Jurkat, Clone E6-1 (cell line): Measurements from ENCODE around the gene FBXO44. TPM values are rescaled to one million over a fixed set of nuclear protein-coding genes. Genes with fewer than 3 reads are reported as not detected.
"Not testable (repeated sequence)": the region's sequence is repeated elsewhere in the genome, so short reads cannot be mapped to it uniquely, and the experiment has no call there.

Experiments used
- DNase-seq: peaks from one replicate; pipeline ENCODE4 v3.0.0-alpha.2; 2011; ENCODE audit warnings: low read depth, low spot score
- H3K4me3 ChIP-seq: 2 replicates; pipeline ENCODE4 v1.5.1; 2011; ENCODE audit warnings: mild to moderate bottlenecking, low read length, control low read depth, moderate library complexity
- polyA plus RNA-seq: library from polyadenylated mRNA; unstranded; fragments of >200 nt; gene quantifications from one replicate; pipeline ENCODE4 v1.2.1, GENCODE V29; 2012; ENCODE audit warnings: missing spikeins; ENCODE audit not compliant: insufficient read length, insufficient read depth

Gene FBXO44, protein sequence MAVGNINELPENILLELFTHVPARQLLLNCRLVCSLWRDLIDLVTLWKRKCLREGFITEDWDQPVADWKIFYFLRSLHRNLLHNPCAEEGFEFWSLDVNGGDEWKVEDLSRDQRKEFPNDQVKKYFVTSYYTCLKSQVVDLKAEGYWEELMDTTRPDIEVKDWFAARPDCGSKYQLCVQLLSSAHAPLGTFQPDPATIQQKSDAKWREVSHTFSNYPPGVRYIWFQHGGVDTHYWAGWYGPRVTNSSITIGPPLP
- polyA plus RNA-seq, result 31.7 TPM

DNA sequence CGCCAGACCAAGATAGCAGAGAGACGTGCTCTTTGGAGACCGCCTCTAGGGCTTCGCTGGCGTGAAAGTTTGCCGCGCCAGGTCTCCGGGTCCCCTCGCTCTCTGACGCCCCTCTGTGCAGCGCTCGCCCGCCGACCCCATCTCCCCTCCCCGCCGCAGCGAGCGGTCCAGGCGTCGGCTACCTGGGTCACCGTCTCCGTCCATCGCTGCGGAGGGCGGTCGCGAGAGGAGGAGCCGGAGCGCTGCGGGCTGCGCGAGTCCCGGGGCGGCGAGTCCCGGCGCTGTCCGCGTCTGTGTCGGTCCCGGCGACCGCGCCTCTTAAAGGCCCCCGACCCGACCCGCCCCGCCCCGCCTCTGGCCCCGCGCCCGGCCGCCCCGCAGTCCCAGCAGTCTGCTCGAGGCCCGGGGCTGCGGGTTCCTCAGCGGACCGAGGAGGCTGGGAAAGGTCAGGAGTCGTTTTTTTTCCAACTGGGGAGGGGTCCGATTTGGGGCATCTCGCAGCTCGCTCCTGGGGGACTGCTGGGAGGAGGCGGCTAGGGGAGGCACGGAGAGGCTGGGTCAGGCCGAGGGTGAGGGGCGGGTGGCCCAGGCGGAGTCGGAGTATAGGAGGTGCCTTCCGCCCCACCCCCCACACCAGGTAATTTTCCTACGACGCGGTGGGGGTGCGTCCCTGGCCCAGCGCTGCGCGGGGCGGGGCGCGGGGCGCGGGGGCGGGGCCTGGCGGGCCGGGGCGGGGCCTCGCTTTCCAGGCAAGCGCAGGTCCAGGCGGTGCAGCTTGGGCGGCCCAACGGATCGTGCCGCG lies at the start of gene FBXO44, which contains the start of gene FBXO2:
TSS of gene FBXO44 (plus strand) at position 741 of the 802 bp plus-strand sequence. CDS start 959 bp downstream, outside the sequence.
TSS of gene FBXO2 (minus strand) at position 293 of the 802 bp plus-strand sequence. CDS start at position 204, 89 bp downstream.
- peak within 1 kb of the TSS; percentile 53 for H3K4me3 ChIP-seq
- no peak for DNase-seq

DNA sequence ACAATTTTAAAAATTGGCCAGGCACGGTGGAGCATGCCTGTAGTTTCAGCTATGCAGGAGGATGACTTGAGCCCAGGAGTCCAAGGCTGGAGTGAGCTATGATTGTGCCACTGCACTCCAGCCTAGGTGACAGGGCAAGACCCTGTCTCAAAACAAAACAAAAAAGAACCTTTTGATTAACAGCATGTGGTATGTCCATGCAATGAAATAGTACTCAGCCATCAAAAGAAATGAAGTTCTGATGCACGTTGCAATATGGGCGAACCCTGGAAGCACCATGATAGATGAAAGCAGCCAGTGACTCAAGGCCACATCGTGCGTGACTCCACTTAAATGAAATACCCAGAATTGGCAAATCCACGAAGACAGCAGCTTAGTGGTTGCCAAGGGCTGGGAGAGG lies 47.9 kb upstream of the FBXO44 start:
- no peak for DNase-seq

DNA sequence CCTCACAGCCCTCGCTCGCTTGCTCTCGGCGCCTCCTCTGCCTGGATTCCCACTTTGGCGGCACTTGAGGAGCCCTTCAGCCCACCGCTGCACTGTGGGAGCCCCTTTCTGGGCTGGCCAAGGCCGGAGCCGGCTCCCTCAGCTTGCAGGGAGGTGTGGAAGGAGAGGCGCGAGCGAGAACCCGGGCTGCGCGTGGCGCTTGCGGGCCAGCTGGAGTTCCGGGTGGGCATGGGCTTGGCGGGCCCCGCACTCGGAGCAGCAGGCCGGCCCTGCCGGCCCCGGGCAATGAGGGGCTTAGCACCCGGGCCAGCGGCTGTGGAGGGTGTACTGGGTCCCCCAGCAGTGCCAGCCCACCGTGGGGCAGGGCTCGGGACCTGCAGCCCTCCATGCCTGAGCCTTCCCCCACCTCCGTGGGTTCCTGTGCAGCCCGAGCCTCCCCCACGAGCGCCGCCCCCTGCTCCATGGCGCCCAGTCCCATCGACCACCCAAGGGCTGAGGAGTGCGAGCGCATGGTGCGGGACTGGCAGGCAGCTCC lies 46.0 kb upstream of the FBXO44 start:
- DNase-seq, H3K4me3 ChIP-seq: not testable (repeated sequence)

More for the DNA sequence above, 47.9 kb upstream of the FBXO44 start:
- H3K4me3 ChIP-seq, result no peak overlapping the region

DNA sequence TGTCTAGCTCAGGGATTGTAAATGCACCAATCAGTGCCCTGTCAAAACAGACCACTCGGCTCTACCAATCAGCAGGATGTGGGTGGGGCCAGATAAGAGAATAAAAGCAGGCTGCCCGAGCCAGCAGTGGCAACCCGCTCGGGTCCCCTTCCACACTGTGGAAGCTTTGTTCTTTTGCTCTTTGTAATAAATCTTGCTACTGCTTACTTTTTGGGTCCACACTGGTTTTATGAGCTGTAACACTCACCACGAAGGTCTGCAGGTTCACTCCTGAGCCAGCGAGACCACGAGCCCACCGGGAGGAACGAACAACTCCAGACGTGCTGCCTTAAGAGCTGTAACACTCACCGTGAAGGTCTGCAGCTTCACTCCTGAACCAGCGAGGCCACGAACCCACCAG lies 45.3 kb upstream of the FBXO44 start:
- H3K4me3 ChIP-seq, DNase-seq: not testable (repeated sequence)

DNA sequence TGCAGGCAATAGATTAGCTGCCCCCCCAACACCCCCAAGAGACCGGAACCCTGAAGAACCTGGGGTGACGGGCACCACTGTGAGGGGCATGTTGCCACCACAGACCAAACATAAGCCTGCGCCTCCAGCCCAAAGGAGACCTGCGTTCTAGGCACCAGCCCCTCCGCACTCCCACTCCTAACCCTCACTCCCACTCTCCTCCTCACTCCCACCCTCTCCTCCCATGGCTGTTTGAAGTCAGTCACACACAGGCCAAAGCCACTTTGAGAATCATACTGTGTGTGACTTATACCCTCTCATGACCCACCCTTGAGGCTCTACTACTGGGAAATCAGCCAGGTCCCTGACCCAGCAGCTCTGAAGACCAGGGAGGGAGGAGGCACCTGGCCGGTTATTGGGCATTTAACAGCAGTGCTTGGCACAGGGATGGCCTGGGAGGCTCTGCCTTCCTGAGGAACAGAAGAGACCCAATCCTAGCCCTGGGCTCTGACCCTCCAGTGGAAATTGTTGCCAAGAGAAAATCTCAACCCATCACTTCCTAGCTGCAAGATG lies 44.0 kb upstream of the FBXO44 start:
- DNase-seq, result no peak
- H3K4me3 ChIP-seq, result no peak overlapping the region

DNA sequence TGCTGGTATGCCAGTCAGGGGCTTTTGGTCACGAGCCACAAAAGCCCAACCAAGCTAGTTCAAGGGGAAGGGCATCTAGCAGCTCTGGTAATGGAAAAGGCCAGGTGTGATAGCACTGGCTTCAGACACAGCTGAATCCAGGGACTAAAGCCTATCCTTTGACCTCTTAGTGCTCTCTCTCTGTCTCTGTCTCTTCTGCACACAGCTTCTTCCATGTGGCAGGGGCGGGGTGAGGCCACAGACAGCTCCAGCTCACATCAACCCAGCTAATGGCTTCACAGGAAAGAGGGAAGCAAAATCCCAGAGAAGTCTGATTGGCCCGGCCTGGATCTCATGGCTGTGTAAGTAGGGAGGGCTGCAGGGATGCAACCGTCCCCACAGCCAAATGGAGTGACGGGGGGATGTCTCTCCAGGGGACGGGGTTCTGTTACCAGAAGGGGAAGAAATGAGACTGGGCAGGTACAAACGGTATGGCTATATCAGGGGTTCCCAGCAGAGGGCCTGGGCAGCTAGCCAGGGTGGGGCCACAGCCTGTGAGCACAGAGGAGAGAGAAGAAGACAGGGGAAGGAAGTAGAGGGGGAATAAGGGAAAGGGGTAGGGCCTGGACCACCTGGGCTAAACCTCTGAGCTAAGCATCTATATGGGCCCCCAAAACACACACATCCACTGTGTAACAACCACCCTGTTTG lies 42.9 kb upstream of the FBXO44 start:
- DNase-seq, result no peak
- H3K4me3 ChIP-seq, result no peak overlapping the region

DNA sequence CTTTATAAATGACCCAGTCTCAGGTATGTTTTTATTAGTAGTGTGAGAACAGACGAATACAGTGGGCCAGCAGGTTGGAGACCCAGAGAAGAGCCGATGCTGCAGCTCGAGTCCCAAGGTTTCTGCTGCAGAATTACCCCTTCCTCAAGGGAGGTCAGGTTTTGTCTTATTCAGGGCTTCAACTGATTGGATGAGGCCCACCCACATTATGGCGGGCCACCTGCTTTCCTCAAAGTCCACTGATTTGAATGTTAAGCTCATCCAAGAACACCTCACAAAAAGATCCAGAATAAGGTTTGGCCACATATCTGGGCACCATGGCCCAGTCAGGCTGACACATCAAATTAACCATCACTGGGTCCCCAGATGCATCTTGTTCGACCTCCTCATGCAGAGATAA lies 41.3 kb upstream of the FBXO44 start:
- no peak for DNase-seq
- no peak overlapping the region for H3K4me3 ChIP-seq

DNA sequence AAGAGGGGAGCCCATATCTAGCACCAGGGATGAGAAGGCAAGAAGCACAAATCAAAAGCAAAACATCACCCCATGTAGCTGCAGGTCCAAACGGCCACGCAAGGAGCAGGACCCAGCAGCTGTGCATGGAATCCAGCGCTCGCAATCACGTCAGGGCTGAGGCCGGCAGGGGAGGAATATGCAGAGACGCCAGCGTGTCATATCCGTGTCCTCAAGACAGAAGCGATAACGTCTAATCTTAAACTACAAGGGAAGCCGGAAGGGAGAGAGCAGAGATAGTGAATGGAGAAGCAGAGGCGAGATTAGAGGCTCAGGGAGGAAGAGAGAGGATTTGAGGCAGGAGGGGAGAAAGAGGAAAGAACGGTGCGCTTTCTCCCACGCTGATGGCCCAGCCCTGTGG lies 39.6 kb upstream of the FBXO44 start:
- H3K4me3 ChIP-seq, result no peak overlapping the region
- DNase-seq, result no peak

DNA sequence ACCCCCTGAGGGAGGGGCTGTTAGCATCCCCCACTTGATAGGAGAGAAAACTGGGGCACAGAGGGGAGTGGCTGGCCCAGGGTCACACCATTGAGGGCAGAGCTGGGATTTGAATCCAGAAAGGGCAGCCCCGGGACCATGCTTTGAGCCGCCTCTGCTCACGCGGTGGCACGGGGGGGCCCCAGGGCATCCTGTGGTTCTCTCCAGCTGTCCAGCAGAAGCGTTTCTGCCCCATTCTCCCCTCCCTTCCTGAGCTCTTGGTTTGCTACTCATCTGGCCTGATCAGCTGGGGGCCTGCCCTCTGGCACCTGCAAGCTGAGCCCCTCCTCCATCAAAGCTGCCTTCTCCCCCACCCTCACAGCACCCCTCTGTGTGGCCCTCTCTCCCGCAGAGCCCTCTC lies 37.9 kb upstream of the FBXO44 start:
- no peak for DNase-seq
- no peak overlapping the region for H3K4me3 ChIP-seq

DNA sequence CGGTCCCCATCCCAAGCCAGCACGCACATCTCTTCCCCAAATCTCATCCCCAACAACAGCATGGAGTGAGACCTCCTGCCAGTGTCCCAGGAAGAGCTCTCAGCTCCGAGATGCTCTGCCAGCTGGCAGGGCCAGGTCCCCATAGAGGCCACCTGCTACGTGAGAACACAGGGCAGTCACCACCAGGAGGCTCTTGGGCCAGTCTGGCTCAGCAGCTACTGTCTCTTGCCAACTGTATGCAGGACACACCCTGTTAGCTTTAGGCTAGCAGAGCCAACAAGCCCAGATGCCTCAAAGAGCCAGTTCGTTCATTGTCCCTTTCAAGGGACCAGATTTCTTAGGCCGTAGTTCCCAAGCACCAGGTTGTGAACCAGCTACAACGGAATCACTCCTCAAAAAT lies 37.4 kb upstream of the FBXO44 start:
- no peak for DNase-seq
- no peak overlapping the region for H3K4me3 ChIP-seq

DNA sequence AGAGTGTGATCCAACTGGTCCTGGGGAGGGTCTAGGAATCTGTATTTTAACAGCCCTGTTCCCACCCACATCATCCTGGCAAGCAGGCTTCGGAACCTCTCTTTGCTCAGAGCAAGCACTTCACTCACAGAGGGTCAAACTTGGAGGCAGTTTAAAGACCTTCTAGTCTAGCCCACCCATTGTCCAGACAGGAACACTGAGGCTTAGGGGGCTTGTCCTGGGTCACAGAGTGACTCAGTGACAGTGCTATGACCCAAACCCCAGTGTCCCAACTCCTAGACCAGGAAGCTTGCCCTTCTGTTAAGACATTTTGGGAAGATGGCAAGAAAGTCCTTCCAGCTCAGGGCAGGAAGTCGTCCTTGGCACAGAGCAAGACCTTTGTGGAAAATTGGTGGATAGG lies 36.9 kb upstream of the FBXO44 start:
- no peak overlapping the region for H3K4me3 ChIP-seq
- no peak for DNase-seq

DNA sequence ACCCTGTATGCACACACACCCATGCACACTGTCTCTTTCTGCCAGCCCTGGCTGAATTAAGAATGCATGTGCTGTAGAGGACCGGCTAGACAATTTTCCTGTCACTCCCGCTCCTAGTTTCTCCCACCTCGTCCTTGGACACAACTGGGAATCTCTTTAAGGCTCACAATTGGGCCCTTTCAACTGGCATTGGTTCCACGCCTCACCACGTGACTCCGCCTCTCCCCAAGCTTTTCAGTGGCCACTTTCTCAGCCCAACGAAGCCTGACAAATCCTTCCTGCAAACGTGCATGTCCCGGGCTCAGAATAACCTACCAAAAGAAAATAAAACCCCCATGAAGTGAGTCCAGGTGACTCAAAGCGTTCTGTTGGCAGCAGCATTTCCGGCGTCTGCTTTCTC lies 34.3 kb upstream of the FBXO44 start:
- no peak overlapping the region for H3K4me3 ChIP-seq
- no peak for DNase-seq

DNA sequence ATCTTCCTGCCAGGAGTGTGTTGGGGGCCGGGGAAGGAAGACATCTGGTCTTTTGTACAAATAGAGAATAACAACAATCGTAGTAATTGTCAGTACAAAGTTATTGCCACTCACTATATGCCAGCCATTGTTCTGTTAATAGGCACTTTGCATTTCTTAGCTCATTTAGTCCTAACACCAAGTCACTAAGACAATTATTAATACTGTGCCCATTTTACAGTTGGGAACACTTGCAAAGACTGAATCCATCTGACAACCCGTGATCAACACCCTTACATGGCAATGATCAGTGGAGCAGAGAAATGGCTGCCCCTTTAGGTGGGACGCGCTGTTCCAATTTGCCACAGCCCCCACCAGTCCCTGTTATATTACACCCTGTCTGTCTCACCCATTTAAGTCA lies 33.8 kb upstream of the FBXO44 start:
- DNase-seq, result no peak

DNA sequence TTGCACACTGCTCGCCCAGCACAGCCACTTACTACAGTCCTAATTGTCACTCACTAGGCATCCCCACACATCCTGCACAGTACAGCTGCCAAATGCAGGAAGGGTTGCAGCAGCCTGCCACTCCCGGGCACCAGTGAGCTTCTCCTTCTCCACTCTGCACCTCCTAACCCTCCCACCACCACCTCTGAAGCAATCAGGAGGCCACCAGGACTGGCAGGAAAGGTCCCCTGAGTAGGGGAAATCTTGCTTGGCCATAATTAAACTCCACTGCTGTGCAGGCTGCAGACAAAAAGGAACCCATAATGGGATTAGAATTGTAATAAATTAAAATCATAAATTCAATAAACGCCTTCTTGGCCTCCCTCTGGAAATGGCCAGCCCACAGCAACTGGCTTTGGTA lies 32.3 kb upstream of the FBXO44 start:
- H3K4me3 ChIP-seq, result no peak overlapping the region
- no peak for DNase-seq

More for the DNA sequence above, 33.8 kb upstream of the FBXO44 start:
- H3K4me3 ChIP-seq, result no peak overlapping the region

DNA sequence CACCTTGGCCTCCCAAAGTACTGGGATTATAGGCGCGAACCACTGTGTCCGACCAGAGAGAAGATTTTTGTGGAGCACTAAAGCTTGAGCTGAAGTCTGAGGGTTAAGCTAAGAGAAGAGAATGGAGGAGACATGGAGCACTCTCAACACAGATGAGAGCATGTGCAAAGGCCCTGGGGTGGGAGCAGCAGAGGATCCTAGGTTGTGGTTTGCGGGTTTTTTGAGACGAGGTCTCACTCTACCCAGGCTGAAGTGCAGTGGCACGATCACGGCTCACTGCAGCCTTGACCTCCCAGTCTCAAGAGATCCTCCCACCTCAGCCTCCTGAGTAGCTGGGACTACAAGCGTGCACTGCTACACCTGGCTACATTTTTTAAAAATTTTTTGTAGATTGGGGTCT lies 31.0 kb upstream of the FBXO44 start:
- no peak overlapping the region for H3K4me3 ChIP-seq
- DNase-seq, result no peak

DNA sequence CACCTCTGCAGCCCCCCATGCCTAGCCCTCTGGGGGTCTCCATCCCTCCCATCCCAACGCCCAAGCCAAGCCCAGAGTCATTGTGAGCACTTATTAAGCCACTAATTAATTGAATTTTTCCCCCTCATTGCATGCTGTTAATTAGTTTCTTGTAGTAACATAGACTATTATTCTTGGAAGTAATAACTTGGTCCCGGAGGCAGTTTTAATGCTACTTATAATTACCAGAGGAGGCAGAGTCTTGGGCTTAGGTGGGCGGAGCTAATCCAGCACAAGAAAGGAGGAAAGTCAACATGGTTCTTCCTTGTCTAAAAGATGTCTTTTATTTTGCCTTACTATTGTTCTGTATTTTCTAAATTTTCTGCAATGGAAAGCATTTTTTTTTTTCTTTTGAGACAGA lies 28.1 kb upstream of the FBXO44 start:
- no peak for DNase-seq
- H3K4me3 ChIP-seq, result no peak overlapping the region

DNA sequence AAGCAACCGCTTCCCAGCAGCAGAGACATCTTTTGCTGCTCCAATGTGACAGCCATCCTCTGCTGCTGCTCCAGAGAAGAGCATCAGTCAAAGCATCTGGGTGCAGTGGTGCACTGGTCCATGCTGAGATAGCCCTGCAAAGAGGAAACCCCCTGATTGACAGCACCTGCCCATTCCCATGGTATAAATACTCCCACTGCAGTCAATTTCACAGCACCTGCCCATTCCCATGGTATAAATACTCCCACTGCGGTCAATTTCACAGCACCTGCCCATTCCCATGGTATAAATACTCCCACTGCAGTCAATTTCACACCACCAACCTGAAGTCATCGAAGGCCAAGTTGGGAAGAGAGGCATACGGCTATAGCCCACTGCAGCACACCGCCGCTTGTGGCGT lies 25.9 kb upstream of the FBXO44 start:
- DNase-seq, result no peak
- no peak overlapping the region for H3K4me3 ChIP-seq

DNA sequence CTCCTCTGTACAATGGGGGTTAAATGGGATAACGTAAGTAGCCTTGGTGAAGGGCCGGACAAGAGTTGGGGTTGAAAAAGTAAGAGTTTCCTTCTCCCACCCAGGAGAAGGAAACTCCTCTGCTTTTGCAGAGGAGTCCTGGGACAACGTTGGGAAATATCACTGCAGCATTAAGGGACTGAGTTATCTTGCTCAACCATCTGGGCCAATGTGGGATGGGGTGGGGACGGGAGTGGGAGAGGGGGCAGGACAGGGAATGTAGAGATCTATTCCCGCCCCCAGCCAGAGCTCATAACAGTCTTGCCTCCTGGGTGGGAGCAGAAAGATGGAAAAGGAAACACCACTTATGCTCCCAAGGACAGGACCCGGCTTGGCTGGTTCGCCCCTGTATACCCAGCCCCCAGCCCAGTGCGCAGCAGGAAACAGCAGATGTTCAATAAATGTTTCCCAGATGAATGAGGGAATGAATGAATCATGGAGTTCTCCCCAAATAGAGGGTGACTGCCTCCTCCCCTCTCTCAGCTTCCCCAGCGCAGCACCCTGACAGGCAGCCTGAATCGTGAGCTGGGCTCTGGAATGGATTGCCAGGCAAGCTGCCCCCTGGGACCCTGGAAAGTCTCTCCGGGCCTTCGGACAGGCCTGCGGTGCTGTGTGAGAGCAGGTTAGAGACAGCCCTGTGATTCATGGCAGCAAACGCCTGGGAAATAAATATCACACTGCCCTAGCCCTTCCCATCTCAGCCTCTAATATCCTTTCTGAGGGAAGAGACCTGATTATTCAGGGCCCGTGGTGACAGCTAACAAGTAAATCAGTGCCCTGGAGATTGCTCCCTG lies 25.3 kb upstream of the FBXO44 start:
- no peak overlapping the region for H3K4me3 ChIP-seq

More for the DNA sequence above, 25.3 kb upstream of the FBXO44 start:
- no peak for DNase-seq
